AG09309 (cell line): ENCODE results near the gene C20orf144.

Experiments used
- DNase-seq: peaks from one replicate; pipeline ENCODE4 v3.0.0-alpha.2; 2010; ENCODE audit warnings: low read depth
- H3K4me3 ChIP-seq: 2 replicates; pipeline ENCODE4 v1.5.1; 2011; ENCODE audit warnings: mild to moderate bottlenecking, low read depth, low read length, moderate library complexity; ENCODE audit not compliant: control insufficient read depth
- TF ChIP-seq, protein P1 (sequence below): IDR thresholded peaks from 2 replicates; pipeline ENCODE4 v1.5.1; 2011; ENCODE audit warnings: mild to moderate bottlenecking, low read depth, low read length, inconsistent platforms; ENCODE audit not compliant: insufficient read depth, control insufficient read depth; ENCODE audit errors: missing control alignments

The C20orf144 gene

DNA sequence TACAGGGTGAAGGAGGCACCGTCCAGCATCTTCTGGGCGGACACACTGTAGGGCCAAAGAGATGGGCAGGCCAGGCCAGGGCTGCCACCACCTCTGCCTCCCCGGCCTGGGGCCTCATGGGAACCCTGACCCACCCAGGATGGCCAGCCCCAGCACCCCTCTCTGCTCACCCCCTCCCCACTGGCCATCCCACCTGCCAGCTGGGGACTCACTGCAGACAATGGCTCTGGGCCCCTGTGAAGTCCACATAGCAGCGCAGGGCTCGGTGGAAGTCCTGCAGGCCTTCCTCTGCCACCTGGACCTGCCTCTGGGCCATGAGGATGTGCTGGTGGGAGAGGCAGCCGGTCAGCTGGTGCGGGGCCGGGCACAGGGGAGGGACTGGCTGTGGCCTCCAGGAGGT lies 3.6 kb upstream of the C20orf144 start:
- no peak for DNase-seq
- TF ChIP-seq, protein P1, sequence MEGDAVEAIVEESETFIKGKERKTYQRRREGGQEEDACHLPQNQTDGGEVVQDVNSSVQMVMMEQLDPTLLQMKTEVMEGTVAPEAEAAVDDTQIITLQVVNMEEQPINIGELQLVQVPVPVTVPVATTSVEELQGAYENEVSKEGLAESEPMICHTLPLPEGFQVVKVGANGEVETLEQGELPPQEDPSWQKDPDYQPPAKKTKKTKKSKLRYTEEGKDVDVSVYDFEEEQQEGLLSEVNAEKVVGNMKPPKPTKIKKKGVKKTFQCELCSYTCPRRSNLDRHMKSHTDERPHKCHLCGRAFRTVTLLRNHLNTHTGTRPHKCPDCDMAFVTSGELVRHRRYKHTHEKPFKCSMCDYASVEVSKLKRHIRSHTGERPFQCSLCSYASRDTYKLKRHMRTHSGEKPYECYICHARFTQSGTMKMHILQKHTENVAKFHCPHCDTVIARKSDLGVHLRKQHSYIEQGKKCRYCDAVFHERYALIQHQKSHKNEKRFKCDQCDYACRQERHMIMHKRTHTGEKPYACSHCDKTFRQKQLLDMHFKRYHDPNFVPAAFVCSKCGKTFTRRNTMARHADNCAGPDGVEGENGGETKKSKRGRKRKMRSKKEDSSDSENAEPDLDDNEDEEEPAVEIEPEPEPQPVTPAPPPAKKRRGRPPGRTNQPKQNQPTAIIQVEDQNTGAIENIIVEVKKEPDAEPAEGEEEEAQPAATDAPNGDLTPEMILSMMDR = no peak

DNA sequence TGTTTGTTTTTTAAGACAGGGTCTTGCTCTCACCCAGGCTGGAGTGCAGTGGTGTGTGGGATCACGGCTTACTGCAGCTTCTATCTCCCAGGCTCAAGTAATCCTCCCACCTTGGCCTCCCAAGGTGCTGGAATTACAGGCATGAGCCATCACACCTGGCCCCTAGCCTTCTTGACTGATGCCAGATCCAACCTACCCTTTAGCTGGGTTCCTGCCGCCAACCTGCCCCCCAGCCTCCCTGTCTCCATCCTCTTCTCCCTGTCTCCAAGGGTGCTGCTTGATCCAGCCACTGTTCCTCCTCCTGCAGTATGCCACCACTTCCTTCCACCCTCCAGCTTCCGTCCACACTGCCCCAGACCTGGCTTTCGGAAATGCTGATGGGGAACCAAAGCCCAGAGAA lies 3.2 kb upstream of the C20orf144 start:
- no peak overlapping the region for H3K4me3 ChIP-seq
- TF ChIP-seq, protein P1 = no peak
- no peak for DNase-seq

More for the DNA sequence above, 3.6 kb upstream of the C20orf144 start:
- no peak overlapping the region for H3K4me3 ChIP-seq

DNA sequence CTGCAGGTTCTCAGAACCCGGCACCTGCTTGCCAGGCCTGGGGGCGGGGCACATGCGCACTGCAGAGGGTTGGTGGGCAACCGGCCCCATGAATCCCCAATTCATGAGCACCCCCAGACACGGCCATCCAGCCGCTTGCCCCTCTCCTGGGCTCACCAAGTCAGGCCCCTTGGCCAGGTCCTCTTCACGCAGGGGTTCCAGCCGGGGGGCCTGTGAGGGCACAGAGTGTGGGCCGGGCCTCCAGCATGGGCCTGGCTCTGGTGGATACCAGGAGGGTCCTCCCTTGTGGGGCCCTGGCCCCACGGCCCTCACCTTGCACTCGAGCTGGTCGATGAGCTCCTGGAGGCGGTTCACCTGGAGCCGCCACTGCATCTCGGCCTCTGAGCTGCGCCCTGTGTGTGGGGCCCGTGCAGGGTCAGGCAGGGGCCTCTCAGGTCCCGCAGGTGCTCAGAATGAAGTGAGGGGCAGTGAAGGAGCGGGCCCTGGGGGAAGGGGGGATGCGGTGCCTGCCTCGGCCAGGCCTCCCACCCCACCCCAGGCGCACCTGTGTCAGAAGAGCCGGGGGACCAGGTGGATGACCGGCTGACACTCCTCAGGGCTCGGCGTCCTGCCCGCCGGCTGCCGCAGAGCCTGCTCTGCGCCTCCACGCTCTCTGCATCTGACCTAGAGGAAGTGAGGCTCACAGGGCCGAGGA lies 2.6 kb upstream of the C20orf144 start:
- no peak for DNase-seq
- TF ChIP-seq, protein P1 = no peak
- no peak overlapping the region for H3K4me3 ChIP-seq

DNA sequence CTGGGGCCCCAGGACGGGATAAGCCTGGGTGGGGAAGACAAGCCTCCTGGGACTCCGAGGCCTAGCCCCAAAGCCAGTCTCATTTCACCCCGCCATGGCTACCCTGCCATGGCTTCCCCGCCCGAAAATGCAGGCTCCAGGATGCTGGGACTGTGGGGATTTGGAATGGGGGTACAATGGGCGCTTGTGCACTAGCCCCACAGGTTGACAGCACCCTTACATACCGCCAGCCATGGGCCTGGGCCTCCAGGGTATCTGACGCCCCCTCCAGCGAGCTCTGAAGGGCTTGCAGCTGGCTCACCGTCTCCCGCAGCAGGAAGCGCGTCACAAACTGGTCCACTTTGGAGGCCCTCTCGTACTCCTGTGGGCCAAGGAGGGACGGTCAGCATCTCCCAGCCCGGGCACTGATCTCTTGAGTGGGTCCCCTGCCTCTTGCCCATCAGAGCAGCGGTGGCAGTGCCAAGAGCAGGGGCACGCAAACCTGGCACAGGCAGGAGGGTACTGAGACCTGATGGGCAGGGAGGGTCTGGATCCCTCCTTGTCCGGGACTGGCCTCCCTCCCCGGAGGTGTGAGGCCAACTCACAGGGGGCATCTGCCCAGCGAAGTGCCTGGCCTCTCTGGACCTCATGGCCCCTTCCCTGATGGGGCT lies 2.0 kb upstream of the C20orf144 start:
- H3K4me3 ChIP-seq = no peak overlapping the region
- no peak for DNase-seq
- TF ChIP-seq, protein P1 = no peak

DNA sequence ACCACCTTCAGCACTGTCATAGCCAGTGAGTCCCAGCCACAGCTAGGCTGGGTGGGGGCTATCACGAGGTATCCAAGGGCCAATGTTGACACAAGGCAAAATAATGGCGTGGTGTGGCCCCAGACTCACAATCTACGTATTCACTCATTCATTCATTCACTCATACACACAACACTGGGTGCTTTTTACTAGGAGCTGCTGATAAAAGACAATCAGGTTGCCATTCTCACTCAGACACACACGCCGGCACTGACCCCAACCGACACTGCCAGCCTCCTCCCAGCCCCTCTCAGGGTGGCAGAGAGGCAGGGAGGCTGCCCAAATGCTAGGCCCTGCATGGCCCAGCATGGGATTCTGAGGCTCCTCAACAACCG lies 1.5 kb upstream of the C20orf144 start:
- DNase-seq = no peak
- H3K4me3 ChIP-seq = no peak overlapping the region
- TF ChIP-seq, protein P1 = no peak

DNA sequence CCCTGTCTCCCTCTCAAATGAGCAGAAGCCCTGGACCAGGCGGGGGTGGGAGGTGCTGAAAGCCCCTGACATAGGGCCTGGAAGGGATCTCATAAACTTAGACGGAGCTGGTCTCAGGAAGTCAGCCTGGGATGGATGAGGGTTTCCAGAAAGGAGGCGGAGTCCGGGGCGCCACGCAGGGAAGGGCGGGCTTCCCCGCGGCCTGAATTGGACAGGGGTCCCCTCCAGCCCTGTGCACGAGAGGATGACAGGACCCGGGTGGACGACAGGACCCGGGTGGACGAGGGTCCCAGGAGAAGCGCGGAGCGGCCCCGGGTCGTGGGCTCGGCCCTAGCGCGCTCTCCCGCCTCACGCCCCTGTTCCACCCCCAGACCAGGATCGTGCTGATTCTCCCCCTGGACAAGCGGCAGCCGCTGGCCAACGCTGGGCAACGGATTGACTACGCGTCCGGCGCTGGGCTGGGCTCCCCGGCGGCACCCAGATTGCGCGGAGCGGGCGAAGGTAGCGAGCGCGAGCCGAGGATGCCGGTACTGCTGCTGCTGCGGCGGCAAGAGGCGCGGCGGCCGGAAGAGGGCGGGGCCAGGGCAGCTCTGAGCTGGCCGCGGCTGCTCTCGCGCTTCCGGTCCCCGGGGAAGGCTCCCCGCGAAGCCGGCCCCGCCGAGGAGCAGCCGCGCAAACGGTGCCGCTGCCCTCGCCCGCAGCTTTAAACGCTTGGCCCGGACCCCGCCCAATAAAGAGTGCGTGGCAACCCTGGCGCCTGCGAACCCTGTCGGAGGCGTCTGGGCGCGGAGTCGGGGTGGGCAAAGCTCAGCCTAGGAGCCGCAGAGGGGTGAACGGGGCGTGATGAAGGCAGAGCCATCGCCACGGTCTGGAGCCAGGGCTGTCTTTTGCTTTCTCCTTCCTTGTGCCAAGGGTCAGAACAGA lies 1.3 kb downstream of the C20orf144 start:
- TF ChIP-seq, protein P1 = no peak
- no peak for DNase-seq
- peak overlapping the region; percentile 96 for H3K4me3 ChIP-seq
